ENCODE results near the gene AMER1. TPM values are rescaled to one million over a fixed set of nuclear protein-coding genes. Genes with fewer than 3 reads are reported as not detected.

AMER1 gene
- polyA plus RNA-seq, 1 donor (not counting 4 experiments of a cell fraction or from before 2014, with no cell fraction given) = 1.3 TPM

DNA sequence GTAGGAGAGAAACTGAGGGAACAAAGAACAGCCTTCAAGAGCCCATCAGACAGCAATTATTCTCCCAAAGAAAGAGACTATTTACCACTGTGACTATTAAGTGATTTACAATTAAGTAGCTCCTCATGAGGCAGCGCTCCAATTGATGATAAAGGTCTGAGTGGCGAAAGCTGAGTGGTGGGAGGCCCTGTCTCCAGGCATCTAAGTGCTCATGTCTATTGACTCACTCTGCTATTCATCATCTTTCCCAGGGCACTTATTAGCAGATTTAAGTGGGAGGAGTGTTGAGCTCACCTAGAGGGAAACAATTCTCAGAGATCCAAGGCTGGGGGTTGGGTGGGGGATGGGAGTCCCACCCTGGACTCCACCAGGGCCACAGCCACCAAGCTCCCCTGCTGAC lies 23.3 kb downstream of the AMER1 start:
- FAIRE-seq = no peak
- H4K20me1 ChIP-seq (ENCODE audit: control insufficient read depth, extremely low read depth, insufficient read depth, low read length) = no peaks in the 10 kb centered on the region
- no peaks in the 10 kb centered on the region for H3K9me3 ChIP-seq (ENCODE audit: control insufficient read depth, low read depth, low read length)
- no peak overlapping the region for H2AFZ ChIP-seq (ENCODE audit: control insufficient read depth, low read length)
- no peak for DNase-seq (ENCODE audit: low read depth, low spot score)
- H3K27me3 ChIP-seq (ENCODE audit: control insufficient read depth, extremely low read depth, insufficient read depth, low read length) = no peaks in the 10 kb centered on the region
- no peaks in the 10 kb centered on the region for H3K79me2 ChIP-seq (ENCODE audit: control insufficient read depth, insufficient read depth, low read length)
- H3K9ac ChIP-seq (ENCODE audit: control insufficient read depth, extremely low read depth, insufficient read depth, low read length) = no peak overlapping the region
- H3K36me3 ChIP-seq (ENCODE audit: control insufficient read depth in 2 of 2, extremely low read depth in 1 of 2, insufficient read depth in 2 of 2, low read length in 2 of 2) = no peaks in the 10 kb centered on the region
- no peaks in the 10 kb centered on the region for H3K4me1 ChIP-seq (ENCODE audit: control insufficient read depth, extremely low read depth, insufficient read depth, low read length)
- TF ChIP-seq EZH2 (IDR thresholded peaks at IDR 0.05; ENCODE audit: low read length) = no peak
- TF ChIP-seq, protein P1, sequence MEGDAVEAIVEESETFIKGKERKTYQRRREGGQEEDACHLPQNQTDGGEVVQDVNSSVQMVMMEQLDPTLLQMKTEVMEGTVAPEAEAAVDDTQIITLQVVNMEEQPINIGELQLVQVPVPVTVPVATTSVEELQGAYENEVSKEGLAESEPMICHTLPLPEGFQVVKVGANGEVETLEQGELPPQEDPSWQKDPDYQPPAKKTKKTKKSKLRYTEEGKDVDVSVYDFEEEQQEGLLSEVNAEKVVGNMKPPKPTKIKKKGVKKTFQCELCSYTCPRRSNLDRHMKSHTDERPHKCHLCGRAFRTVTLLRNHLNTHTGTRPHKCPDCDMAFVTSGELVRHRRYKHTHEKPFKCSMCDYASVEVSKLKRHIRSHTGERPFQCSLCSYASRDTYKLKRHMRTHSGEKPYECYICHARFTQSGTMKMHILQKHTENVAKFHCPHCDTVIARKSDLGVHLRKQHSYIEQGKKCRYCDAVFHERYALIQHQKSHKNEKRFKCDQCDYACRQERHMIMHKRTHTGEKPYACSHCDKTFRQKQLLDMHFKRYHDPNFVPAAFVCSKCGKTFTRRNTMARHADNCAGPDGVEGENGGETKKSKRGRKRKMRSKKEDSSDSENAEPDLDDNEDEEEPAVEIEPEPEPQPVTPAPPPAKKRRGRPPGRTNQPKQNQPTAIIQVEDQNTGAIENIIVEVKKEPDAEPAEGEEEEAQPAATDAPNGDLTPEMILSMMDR (optimal IDR thresholded peaks at IDR 0.05 in 1 of 3, IDR thresholded peaks at IDR 0.05 in 1 of 3, conservative IDR thresholded peaks at IDR 0.05 in 1 of 3; ENCODE audit: extremely low read depth in 1 of 3, insufficient read depth in 2 of 3, low read length in 3 of 3) = no peak
- no peak overlapping the region for H3K4me2 ChIP-seq (ENCODE audit: control insufficient read depth, extremely low read depth, insufficient read depth, low read depth, low read length)
- no peak overlapping the region for H3K4me3 ChIP-seq (ENCODE audit: control insufficient read depth in 2 of 3, extremely low read depth in 1 of 3, insufficient read depth in 2 of 3, low read depth in 1 of 3, low read length in 3 of 3)
- no peaks in the 10 kb centered on the region for H3K9me1 ChIP-seq (ENCODE audit: control insufficient read depth, extremely low read depth, insufficient read depth, low read length)
- dilution Hi-C loops (cut with MboI; ENCODE audit: extremely low pct_ligation_motif_present, low sequenced_read_pairs) = no loop called here
- no peak overlapping the region for H3K27ac ChIP-seq (ENCODE audit: control insufficient read depth, insufficient read depth, low read length)

DNA sequence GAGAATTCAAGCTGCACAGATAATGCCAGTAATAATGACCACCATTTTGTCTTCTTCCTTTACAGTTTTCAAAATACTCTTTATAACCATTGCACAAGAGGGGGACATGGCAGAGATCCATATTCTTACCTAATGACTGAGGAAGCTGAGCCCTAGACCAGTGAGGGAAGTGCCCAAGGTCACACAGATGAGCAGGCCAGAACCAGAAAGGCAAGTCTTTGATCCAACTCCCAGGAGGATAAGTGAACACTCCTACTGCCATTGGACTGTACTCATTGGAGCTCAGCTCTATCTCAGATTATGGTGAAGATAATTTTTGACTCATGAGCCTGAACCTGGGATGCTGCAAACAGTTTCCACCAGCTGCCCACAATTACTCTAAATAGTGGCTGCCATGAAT lies 28.6 kb downstream of the AMER1 start:
- no peaks in the 10 kb centered on the region for H4K20me1 ChIP-seq (ENCODE audit: control insufficient read depth, extremely low read depth, insufficient read depth, low read length)
- H2AFZ ChIP-seq (ENCODE audit: control insufficient read depth, low read length) = no peak overlapping the region
- no peak overlapping the region for H3K4me2 ChIP-seq (ENCODE audit: control insufficient read depth, extremely low read depth, insufficient read depth, low read depth, low read length)
- DNase-seq (ENCODE audit: low read depth, low spot score) = no peak
- no peak overlapping the region for H3K9ac ChIP-seq (ENCODE audit: control insufficient read depth, extremely low read depth, insufficient read depth, low read length)
- FAIRE-seq = no peak
- no peaks in the 10 kb centered on the region for H3K79me2 ChIP-seq (ENCODE audit: control insufficient read depth, insufficient read depth, low read length)
- dilution Hi-C loops (cut with MboI; ENCODE audit: extremely low pct_ligation_motif_present, low sequenced_read_pairs) = no loop called here
- H3K27me3 ChIP-seq (ENCODE audit: control insufficient read depth, extremely low read depth, insufficient read depth, low read length) = no peaks in the 10 kb centered on the region
- H3K9me1 ChIP-seq (ENCODE audit: control insufficient read depth, extremely low read depth, insufficient read depth, low read length) = no peaks in the 10 kb centered on the region
- TF ChIP-seq EZH2 (IDR thresholded peaks at IDR 0.05; ENCODE audit: low read length) = no peak
- TF ChIP-seq, protein P1 (optimal IDR thresholded peaks at IDR 0.05 in 1 of 3, IDR thresholded peaks at IDR 0.05 in 1 of 3, conservative IDR thresholded peaks at IDR 0.05 in 1 of 3; ENCODE audit: extremely low read depth in 1 of 3, insufficient read depth in 2 of 3, low read length in 3 of 3) = no peak
- no peak overlapping the region for H3K4me3 ChIP-seq (ENCODE audit: control insufficient read depth in 2 of 3, extremely low read depth in 1 of 3, insufficient read depth in 2 of 3, low read depth in 1 of 3, low read length in 3 of 3)
- no peak overlapping the region for H3K27ac ChIP-seq (ENCODE audit: control insufficient read depth, insufficient read depth, low read length)
- no peaks in the 10 kb centered on the region for H3K36me3 ChIP-seq (ENCODE audit: control insufficient read depth in 2 of 2, extremely low read depth in 1 of 2, insufficient read depth in 2 of 2, low read length in 2 of 2)
- no peaks in the 10 kb centered on the region for H3K9me3 ChIP-seq (ENCODE audit: control insufficient read depth, low read depth, low read length)
- H3K4me1 ChIP-seq (ENCODE audit: control insufficient read depth, extremely low read depth, insufficient read depth, low read length) = no peaks in the 10 kb centered on the region

All from keratinocyte (primary cell).